GM21526 (cell line): Measurements from ENCODE around the gene ERI2.
"Not testable (repeated sequence)": the region's sequence is repeated elsewhere in the genome, so short reads cannot be mapped to it uniquely, and the experiment has no call there.

ENCODE experiments used
- ATAC-seq: cut with Tn5 transposase; IDR thresholded peaks from one replicate; pipeline ENCODE4 v1.9.1; 2021; ENCODE audit warnings: moderate library complexity; ENCODE audit not compliant: unreplicated experiment, low FRiP score

The ERI2 gene

GRCh38 chr16:20766294-20766693 is 40.0 kb downstream of the ERI2 start:
- no peak for ATAC-seq

GRCh38 chr16:20765732-20766131 is 40.5 kb downstream of the ERI2 start:
- ATAC-seq = no peak

DNA sequence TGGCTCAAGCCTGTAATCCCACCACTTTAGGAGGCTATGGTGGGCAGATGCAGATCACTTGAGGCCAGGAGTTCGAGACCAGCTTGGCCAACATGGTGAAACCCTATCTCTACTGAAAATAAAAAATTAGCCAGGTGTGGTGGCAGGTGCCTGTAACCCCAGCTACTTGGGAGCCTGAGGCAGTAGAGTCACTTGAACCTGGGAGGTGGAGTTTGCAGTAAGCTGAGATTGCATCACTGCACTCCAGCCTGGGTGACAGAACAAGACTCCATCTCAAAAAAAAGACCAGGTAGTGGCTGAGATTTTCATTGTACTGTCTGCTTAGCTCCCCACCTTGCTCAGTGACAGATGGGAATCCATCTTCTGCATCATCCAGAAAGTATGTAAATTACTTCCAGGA is 41.8 kb downstream of the ERI2 start:
- ATAC-seq = not testable (repeated sequence)

DNA sequence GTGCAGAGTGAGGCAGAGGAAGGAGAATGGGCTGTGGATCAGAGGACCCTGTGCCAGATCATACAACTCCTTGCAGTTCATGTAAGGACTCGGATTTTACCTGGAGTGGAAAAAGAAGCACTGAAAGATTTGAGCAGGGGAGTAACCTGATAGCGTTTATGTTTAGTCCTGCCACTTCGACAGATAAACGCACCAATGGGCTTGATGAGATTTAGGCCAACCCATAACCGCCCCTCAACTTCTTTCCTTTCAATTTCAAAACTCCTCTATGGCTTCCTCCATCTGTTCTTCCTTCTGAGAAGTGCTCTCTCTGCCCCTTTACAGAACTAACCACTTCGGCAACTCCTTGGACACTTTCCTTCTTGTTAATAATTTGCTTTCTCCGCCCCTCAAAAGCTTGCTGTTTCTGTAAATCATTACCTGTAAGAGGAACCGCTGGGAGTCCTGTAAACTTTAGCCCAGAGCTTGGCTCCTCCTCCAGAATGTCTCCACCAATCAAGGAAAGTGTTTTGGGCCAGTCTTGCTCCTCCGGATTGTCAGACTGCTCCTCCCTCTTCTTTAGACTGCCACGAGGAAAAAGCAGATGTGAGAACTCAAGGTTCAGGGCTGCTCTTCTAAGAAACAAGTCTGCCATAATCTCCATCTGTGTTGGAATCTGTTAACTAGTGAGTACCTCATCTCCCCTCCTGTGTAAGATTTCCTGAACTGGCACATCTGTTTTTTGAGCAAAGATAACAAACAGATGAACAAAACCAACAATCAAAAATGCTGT is 42.6 kb downstream of the ERI2 start, which contains the start of gene ACSM3:
ACSM3 (plus strand) TSS at position 554 of the 772 bp plus-strand sequence. CDS start 6,021 bp downstream, outside the sequence.
- peak; percentile 97 for ATAC-seq

DNA sequence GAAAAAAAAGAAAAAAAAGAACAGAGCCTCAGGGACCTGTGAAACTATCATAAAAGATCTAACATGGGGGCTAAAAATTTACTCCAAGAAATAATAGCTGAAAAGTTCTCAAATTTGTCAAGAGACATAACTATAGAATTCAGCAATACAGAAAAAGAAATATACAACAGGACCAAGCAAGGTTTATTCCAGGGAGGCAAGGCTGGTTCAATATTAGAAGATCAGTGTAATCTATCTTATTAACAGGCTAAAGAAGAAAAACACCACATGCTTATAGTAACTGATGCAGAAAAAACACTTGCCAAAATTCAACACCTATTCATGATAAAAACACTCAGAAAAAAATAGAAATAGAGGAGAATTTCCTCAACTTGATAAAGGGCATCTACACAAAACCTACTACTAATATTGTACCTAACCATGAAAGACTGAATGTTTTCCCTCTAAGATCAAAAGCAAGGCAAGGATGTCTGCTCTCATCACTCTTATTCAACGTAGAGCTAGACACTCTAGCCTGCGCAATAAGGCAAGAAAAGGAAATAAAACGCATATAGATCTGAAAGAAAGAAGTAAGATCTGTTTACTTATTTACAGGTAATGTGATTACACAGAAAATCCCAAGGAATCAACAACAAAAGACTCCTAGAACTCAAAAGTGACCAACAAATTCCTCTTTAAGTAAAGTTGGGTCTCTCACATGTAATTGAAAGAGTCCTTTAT is 43.7 kb downstream of the ERI2 start:
- no peak for ATAC-seq

DNA sequence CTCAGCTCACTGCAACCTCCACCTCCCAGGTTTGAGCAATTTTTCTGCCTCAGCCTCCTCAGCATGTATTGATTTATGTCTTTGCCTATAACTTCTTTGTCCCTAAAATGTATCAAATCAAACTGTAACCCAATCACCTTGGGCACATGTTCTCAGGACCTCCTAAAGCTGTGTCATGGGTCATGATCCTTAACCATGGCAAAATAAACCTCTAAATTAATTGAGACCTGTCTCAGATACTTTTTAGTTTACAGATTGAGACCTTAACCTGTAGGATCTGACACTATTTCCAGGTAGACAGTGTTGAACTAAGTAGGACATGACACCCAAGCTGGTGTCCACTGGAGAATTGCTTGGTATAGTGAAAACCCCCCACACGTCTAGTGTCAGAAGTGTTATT is 45.1 kb downstream of the ERI2 start:
- ATAC-seq = no peak

GRCh38 chr16:20760346-20760745 is 45.9 kb downstream of the ERI2 start:
- ATAC-seq = no peak

GRCh38 chr16:20755799-20756198 is 50.5 kb downstream of the ERI2 start:
- not testable (repeated sequence) for ATAC-seq

DNA sequence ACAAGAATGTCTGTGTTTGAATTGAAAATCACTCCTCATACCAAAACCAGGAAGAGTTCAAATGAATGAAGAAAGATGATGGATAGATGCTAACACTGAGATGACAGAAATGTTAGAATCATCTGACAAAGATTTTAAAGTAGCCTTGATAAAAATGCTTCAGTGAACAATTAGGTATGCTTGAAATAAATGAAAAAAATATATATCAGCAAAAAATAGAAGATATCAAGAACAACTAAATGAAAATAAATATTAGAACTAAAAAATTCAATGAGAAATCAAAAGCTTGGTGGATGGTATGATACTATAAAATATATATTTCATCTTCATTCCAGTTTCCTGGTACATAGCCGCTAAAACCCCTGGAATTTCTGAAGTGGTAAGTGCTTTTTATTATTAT is 51.0 kb downstream of the ERI2 start:
- ATAC-seq = no peak

GRCh38 chr16:20753727-20754126 is 52.5 kb downstream of the ERI2 start:
- no peak for ATAC-seq

DNA sequence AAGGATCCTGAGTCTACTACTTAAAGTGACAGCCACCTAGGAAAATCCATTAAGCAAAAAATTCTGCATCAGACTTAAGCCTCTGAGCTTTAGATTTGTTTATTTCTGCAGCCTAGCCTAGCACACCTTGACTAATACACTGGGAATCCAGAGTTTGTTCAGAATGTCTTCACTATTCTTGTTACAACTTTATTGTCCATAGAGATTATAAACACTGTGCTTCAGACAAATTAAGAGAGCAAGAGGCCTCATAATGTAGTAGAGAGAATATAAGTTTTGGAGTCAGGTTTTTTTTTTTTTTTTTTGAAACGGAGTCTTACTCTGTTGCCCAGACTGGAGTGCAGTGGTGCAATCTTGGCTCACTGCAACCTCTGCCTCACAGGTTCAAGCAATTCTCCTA is 55.7 kb downstream of the ERI2 start:
- no peak for ATAC-seq

DNA sequence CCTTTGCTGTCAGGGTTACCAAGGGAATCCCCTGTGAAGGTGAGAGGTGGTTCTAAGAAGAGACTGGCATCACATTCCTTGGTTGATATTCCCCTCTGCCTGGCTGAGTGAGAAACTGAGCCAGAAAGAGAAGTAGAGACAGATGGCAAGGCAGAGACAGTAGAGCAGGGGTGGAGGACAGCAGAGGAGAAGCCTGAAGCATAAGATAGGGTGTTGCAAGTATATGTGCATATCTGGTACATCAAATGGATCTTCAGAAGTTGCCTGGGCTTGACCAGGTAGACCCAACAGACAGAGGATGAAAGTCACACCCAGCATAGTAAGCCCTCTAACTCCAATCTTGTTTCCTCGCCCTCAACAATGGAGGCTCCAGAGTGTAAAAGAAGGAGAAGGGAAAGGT is 56.8 kb downstream of the ERI2 start:
- no peak for ATAC-seq

DNA sequence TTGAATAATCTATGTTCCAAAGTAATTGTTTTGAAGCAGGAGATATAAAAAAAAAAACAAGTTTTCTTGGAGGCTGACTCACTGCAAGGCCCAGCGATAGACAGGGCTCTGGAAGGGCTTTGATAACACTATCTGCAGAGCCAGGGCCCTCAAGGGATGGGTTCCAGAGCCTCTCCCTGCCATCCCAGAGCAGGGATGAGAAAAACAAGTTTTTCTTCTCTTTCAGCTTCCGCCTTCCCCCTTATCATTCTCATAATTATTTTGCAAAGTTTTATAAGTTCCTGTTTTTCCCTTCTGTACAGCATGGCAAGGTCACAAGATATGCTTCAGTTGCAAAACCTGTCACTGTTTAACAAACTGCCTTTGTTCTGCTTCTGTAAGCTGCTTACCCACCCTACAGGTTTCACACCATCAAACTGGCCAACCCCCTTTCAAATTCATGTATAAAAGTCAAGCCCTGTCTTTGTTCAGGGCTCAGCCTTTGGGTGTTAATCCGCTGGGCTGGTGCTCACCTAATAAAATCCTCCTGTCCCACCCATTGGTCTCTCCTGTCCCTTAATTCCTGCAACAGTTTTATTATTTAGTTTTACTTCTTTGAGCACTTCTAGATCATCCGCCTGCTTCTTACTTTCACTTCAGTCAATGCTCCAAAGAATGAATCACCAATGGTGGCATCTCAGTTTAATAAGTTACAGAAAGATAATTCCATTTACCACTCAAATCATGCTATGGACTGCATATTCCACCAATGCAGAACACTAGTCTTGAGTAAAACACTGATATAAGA is 59.0 kb downstream of the ERI2 start:
- ATAC-seq = no peak

- no peak for ATAC-seq
Measured at GRCh38 chr16:20746461-20746860, 59.8 kb downstream of the ERI2 start.
